GM18507 (cell line): ENCODE results near the gene PON3.
"Not testable (repeated sequence)": the region's sequence is repeated elsewhere in the genome, so short reads cannot be mapped to it uniquely, and the experiment has no call there.

Experiments
- DNase-seq: peaks from one replicate; pipeline ENCODE4 v3.0.0; 2011; ENCODE audit warnings: low read depth; ENCODE audit not compliant: insufficient read length; ENCODE audit errors: extremely low spot score
- FAIRE-seq: peaks from 2 replicates; lab custom pipeline; 2011; peaks lifted over from hg19 to GRCh38; lab: Jason Lieb, UNC

Gene PON3

DNA sequence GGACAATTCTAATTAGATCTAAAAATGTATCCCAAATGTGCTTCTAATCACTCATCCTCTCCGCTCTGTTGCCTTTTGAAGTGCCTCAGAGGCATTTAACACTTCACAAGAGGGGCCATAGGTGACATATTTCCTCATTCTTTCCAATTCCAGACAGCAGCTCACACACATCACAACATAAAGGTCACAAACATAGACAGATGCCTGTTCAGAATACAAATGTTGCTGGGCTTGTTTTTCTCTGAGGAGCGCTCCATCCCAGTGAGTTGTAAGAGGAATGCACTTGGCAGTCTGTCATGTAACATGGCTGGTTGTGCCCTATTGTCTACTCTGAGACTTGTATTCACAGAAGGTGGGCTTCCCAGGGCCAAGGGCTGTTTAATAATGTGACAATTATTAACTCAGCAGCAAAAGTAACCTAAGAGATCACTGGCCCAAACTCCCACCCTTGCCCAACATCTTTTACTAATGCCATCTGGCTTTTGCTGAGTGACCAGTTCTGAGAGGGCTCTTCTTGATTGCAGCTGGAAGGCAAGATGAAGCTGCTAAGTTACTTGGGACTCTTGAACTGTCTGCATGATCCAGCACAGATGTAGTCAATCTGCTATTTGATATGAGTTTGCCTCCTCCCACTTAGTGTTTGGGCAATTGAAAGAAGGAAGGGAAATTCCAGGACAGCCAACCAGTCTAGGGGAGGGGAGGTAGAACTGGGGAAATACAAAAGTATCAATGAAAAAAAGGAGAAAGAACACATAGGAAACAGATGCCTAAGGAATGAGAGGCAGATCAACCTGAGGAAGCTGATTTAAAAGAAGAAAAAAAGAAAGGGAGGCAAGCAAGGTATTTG lies 25.0 kb upstream of the PON3 start:
- FAIRE-seq (no peak), DNase-seq (no peak)

DNA sequence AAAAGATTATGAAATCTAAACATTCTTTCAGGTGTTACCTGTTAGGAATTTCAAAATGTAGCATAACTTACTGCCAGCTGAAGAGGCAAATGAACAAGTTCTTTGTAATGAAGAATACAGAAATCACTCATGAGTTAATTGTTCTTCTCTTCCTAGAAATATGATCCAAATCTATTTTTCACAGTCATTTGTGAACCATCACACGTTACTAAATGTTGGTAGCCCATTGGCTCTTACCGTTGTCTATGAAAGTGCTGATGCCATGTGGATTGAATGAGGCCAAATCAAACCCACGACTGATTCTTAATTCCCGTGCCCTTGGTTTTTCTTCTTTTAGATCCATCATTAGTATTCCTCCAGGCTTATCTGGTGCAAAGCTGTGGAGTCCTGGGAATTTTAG lies 15.9 kb upstream of the PON3 start:
- DNase-seq = no peak
- no peak for FAIRE-seq

DNA sequence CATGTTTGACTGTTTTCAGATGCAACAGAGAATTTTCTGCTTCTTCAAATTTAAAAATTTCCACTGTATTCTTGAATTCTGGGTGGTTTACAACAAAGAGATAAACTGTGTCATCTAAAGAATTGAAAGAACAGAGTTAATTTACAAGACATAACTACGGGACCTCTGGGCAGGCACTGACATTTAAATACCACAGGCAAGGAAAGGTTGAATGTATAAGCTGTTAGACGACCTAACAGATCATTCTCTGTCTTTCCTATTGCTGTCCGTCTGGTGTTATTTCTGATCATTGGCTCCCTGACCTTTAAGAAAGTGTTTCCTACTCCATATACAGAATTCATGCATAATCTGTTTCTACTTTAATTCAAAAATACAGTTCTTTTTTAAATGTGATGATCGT lies 15.5 kb upstream of the PON3 start:
- DNase-seq = no peak
- no peak for FAIRE-seq

DNA sequence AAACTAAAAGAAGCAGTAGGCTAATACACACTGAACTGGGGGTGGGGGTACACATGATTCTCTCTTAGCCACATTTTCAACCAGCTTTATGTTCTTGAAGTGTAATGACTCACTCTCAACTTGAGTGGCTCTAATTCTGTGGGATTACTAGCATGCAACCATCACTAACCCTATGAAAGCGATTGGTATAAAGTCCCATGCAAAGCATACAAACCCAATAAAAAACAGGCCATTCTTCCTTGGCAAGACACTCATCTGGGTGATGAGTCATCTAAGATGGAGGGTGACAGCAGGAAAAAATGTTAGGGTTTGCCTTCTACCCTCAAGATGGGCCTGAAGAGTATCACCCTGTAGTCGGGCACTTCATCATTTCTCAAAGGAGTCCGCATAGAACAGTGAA lies 14.9 kb upstream of the PON3 start:
- FAIRE-seq (no peak), DNase-seq (no peak)

DNA sequence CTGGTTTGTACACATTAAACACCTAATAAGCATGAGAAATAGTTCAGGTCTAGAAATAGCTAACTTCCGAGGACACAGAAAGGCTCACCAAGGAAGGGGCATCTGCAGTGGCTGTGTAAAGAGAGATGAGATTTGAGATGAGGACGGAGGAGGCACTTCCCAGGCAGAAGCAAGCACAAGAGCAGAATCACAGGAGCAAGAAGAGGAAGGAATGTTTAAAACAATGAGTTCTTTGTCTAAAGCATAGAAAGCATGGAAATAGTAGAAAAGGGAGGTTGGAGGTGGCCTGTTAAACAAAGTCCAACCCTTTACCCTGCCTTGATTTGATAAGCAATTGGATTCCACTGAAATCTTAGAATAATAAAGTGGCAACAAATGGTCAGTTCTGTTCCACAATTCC lies 11.6 kb upstream of the PON3 start:
- FAIRE-seq (no peak), DNase-seq (no peak)

DNA sequence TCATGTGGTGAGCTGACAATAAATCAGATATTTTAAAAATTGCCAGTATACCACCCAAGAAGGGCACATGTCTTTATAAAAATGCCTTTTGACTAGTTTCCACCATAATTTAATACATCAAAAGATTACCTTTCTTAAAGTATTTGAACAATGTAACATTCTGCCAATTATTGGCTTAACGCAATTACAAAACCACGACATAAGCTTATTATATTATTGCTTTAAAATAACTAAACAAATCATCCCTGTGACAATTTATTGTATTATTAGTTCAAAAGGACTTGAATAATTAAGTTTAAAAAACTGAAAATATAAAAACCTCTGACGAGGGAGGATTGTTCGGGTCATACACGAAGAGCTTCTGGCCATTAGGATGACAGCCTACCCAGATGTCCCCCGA lies 9.6 kb upstream of the PON3 start:
- DNase-seq (no peak), FAIRE-seq (no peak)

DNA sequence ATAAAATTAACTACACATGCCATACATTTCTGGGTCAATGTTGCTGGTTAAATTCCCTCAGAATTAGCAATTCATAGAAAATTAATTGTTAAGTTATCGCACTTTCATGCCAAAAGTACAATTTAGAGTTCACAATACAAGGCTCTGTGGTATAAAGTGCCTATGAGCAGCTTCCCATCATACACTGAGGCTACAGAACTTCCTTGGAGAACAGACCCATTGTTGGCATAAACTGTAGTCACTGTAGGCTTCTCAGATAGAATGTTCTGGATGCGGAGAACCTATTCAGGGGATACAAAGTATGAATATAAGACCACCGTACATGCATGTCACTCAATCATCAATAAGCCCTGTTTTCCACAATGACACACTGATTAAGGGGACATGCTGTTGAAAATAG lies 9.0 kb upstream of the PON3 start:
- no peak for FAIRE-seq
- no peak for DNase-seq

DNA sequence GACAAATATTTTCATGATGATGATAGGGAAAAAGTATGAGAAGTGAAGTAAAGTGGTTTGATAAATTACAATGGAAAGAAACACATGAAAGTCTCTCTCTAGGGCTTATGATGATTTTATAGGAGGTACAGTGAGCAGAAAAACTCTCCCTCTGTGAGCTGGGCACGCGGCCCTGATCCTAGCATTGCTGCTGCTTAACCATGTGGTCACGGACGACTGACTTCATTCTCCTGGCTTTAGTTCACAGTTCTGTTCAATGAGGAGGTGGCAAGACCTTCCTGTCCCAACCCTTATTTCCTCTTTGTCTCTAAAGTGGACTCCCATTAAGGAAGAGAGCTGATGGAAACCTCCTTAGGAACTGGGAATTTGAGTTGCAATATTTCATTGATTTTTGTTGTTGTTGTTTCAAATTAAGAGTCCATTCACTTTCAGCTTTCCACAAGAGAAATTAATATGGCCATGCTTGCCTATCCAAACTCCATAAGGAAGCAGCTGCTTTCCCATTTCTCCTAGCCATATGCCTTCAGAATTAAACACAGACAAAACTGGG lies 8.2 kb upstream of the PON3 start:
- no peak for DNase-seq
- no peak for FAIRE-seq

DNA sequence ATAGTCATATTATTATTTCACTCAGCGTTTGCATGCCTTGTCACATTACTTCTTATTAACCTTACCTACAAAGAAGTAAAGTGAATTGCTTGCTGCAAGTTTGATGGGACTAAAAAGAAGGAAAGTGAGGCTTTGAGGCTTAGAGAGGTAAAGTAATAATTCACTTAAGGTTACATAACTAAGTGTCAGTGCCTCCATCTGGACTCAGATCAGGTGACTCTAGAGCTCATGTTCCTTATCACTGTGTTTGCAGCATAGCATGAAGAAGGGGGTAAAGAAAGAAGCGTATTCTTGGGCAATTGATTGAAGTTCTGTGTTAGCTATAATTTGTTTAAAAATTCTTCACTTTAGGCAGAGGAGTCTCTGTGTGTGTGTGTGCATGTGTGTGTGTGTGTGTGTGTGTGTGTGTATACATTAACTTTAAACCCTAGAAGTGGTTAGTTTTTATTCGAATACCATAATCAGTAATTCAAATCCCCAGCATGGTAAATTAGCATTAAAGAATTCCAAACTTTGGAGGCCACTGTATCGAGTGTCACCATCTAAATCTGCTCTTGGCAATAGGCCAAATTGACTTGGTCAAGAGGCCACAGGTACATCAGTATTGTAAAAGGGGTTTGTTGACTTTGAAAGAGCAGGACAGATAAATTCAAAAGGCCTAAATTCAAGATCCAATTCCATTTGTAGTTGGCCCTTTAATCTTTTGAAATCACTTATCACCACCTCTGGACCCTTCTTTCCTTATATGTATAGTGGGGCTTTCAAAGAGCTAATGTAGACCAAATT lies 2.2 kb upstream of the PON3 start:
- DNase-seq (no peak), FAIRE-seq (no peak)

DNA sequence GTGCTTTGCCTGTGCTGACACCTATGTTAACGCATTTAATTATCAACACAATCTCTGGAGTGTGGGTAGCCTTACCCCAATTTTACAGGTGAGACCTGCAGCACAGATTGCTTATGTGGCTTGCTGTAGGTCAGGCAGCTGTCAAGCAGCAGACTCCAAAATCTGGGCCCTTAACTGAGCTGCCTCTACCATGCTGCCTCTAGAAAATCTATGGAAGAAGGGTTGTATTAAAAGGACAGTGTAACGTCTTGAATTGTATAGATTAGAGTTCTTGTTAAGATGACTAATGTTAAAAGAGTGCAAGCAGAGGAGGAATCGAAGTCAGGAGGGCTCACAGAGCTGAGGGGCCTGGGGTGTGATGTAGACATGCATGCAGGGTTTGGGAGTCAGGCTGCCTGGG lies 1.2 kb upstream of the PON3 start:
- no peak for FAIRE-seq
- no peak for DNase-seq

DNA sequence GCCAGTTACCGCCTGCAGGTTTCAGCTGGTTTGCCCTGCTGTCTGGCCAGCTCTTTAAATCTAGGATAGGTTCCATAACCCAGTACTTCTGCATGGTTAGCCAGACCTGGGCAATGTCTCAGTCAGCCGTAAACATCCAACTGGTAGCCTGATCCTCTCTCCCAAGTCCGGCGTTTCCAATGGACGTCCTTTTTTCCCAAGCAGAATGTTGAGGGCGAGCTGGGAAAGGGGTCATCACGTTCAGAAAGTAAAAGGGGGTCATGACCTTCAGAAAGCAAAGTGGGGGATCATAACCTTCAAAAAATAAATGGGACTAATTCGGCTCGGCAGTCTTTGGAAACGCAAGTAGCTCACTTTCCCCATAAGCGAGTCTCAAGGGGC lies 430 bp downstream of the PON3 start:
- no peak for FAIRE-seq

DNA sequence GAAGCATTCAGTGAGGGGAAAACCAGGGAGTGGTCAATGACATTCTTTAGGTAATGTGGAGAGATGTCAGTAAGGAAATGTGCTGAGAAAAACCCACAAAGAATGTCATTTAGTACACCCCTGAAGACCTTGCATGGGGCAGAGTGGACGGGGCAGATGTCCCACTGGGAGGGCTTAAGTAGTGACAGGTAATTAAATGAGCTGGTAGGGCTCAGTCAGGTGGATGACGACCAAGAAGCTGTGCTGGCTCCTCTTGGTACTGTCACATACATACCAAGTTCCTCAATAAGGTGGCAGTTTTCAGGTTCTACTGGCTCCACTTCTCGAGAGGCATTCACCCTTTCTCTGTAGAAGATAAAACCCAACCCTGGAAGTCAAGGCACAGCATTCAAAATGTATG lies 1.8 kb downstream of the PON3 start:
- FAIRE-seq (no peak), DNase-seq (no peak)

More for the DNA sequence above, 430 bp downstream of the PON3 start:
- DNase-seq = no peak

DNA sequence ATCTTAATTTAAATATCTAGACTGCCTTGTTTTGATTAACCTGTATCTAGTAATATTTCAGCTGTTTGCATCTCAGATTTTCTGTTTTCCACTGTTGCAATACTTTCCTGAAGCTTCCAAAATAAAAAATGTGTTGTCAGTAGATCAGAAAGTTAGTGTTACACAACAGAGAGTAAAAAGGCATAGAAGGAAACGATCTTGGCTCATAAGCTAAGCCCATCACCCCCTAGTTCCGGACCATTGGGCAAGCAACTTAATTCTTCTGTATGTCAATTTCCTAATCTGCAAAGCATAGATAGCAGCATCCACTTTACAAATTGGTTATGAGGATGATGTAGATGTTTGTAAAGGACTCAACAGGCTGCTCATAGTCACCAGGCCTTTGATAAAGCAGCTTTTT lies 4.4 kb downstream of the PON3 start:
- no peak for DNase-seq
- no peak for FAIRE-seq

DNA sequence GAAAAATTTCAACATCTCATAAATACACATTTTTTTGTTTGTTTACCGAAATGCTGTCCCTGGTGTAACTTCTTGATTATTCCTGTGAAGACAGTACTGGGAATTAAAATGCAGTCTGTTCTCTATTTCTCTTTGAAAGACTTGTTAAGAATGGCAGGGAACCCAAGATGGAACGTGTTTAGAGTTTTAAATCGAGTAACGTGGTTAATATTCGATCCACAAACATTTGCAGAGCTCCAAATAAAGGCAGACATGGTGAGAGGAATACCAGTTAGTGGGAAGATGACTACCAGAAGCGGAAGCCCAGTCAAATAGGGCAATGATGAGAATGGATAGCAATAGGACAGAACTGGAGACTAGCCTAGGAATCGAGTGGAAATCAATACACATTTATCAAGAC lies 6.7 kb downstream of the PON3 start:
- FAIRE-seq = no peak
- no peak for DNase-seq

DNA sequence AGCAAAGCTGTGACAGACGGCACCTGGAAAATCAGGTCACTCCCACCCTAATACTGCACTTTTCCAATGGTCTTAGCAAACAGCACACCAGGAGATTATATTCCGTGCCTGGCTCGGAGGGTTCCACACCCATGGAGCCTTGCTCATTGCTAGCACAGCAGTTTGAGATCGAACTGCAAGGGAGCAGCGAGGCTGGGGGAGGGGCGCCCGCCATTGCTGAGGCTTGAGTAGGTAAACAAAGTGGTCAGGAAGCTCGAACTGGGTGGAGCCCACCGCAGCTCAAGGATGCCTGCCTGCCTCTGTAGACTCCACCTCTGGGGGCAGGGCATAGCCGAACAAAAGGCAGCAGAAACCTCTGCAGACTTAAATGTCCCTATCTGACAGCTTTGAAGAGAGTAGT lies 16.7 kb downstream of the PON3 start:
- FAIRE-seq, DNase-seq: not testable (repeated sequence)

DNA sequence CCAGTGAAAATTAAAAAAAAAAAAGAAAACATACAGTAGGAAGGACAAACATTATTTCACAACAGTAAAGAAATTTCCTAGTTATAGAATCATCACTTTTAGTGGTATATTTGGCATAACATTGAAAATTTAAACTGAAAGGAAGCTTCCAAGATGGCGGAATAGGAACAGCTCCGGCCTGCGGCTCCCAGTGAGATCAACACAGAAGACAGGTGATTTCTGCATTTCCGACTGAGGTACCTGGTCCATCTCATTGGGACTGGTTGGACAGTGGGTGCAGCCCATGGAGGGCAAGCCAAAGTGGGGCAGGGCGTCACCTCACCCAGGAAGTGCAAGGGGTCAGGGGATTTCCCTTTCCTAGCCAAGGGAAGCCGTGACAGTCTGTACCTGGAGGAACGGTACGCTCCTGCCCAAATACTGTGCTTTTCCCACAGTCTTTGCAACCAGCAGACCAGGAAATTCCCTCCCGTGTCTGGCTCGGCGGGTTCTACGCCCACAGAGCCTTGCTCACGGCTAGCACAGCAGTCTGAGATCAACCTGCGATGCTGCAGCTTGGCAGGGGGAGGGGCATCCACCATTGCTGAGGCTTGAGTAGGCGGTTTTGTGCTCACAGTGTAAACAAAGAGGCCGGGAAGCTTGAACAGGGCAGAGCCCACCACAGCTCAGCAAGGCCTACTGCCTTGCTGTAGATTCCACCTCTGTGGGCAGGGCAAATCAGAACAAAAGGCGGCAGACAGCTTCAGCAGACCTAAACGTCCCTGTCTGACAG lies 19.4 kb downstream of the PON3 start:
- no peak for DNase-seq
- FAIRE-seq = no peak

DNA sequence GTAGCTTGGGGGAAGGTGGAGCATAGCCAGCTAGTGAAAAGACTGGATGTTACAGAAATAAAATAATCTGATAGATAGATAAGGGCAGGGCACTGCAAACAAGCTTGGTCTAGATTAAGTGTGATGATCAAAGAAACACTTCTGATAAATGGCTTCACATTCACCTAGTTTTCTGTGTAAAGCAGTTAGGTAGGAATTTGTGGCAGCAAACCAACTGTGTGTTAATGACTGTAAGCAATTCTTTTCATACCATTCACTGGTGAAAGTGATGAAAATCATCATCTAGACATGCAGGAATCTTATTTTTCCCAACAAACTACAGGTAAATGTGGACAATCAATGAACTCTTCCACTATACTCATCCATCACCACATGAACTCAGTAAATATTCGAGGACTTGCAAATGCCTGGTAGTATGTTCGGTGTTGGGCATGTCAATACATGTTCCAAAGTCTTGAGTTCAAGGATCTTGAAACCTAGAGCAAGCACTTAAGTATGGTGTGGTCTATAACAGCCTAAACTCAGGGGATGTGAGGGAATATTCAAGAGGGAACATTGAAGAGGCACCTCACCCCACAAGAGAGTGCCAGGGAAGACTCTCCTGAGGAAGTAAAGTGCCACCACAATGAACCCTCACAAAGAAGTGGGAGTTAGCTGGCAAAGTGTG lies 20.5 kb downstream of the PON3 start:
- DNase-seq (no peak), FAIRE-seq (no peak)

DNA sequence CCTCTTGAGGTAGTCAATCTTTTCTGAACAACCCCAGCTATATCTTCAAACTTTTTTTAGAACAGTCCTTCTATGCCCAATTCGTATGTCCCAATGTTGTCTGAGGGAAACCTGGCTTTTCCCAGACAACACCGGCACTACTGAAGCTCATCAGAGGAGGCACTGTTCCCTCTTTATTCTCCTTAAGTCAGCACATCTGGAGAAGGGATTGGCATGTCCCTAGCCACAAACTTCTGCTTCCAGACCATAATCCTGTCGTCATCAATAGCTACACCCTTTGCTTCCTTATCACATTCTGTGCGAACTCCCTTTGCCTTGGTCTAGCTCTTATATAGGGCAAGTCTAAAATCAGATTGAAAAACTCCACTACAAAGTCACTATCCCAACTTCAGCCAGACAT lies 22.9 kb downstream of the PON3 start:
- FAIRE-seq (no peak), DNase-seq (no peak)

DNA sequence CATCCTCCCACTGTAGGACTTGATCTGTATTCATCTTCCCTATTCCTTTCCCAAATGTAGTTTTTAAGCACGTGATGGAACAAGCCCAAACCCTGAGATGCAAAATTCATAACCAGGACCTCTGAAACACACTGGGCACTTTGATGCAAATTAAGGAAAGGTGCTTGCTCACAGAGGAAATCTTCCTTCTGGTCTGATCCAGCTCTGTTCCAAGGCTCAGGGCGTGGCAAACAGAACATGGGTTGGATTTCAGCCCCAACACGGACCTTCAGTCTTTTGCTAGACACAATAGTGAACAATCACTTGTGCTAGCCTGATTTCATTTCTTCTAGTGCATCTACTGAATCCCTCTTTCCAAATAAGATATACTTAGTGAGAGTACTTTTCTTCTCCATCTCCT lies 27.9 kb downstream of the PON3 start:
- DNase-seq = no peak
- no peak for FAIRE-seq

DNA sequence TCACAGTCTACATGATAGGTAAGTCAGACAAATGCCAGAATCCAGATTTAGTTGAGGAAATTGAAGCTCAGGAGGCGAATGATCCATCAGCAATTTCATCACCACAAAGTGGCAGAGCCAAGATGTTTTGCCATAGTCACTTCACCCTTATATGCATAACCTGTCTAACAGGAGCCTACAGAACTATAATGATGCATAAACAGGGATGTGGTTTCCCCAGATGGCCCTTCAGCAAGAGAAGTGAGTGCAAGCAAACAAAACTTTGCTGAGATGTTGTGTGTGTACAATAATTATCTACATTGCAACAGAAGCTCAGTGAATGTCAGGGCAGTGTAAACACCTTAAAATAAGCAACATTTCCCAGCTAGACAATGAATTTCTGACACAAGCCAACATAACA lies 28.6 kb downstream of the PON3 start:
- no peak for DNase-seq
- FAIRE-seq = no peak
